ENCODE data around the gene ZNHIT3.

Gene ZNHIT3

DNA sequence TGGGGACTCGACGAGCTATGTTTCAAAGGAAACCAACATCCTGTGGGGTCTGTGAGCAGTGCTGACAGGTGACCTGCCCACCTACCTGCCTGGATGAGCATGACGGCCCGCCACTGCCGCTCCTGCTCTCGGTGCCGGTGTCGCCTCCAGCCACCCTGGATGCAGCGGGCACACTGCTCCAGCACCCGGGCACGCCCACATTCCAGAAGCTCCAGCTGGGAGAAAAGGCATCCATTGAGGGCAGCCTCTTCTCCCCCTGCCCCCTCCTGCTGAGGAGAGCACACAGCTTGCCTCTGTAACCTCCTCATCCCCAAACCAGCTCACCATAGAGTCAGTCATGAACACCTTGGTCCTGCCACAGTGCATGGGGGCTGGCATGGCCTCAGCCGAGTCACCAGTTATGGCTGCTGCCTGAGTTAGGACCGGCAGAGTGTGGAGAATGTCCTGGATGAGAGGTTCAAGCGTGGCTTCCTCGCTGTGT, 14.3 kb downstream of the ZNHIT3 start:
- TF ChIP-seq ZNF274 (IDR thresholded peaks at IDR 0.05; ENCODE audit: low read depth, low read length) (no peak), SUZ12 (IDR thresholded peaks at IDR 0.05; ENCODE audit: extremely low read depth, insufficient read depth, insufficient read length) (no peak), YY1 (IDR thresholded peaks at IDR 0.05; ENCODE audit: insufficient read depth, insufficient read length) (no peak)
- Histone ChIP-seq H3K4me3 (ENCODE audit: insufficient read length, low read depth) (no peak overlapping the region), H3K9ac (ENCODE audit: insufficient read length, low read depth) (no peak overlapping the region), H3K4me1 (ENCODE audit: insufficient read depth, insufficient read length) (peaks cover 3% of the 10 kb centered on the region), H3K9me3 (ENCODE audit: insufficient read depth, low read length) (no peaks in the 10 kb centered on the region), H3K36me3 (ENCODE audit: insufficient read depth, insufficient read length, low read length) (peaks cover 77% of the 10 kb centered on the region), H3K27me3 (ENCODE audit: insufficient read depth, insufficient read length) (no peaks in the 10 kb centered on the region)
- DNase-seq (ENCODE audit: low read depth, low spot score), result no peak

DNA sequence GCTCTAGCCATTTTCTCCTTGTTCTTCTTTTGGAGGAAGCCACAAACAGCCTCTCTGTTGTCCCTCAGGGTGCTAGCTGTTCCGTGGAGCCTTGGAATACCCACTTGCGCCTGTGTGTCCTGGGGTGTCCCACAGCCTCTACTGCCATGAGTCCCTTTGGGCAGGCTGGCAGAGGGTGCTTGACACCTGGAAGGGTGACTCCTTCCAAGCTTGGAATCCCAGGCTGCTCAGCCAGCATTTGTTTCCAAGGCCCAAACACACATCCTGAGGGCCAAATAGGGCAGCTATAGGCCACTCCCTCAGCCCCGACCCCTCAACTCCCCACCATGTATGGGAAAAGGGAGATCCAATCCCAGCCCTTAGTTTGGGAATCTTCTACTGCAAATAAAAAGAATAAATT, 14.9 kb downstream of the ZNHIT3 start:
- Histone ChIP-seq H3K27me3 (ENCODE audit: insufficient read depth, insufficient read length) (no peaks in the 10 kb centered on the region), H3K9me3 (ENCODE audit: insufficient read depth, low read length) (no peaks in the 10 kb centered on the region), H3K36me3 (ENCODE audit: insufficient read depth, insufficient read length, low read length) (peaks cover 78% of the 10 kb centered on the region), H3K9ac (ENCODE audit: insufficient read length, low read depth) (no peak overlapping the region), H3K4me3 (ENCODE audit: insufficient read length, low read depth) (no peak overlapping the region), H3K4me1 (ENCODE audit: insufficient read depth, insufficient read length) (peaks cover 3% of the 10 kb centered on the region)
- DNase-seq (ENCODE audit: low read depth, low spot score), result no peak
- no peak for TF ChIP-seq YY1 (IDR thresholded peaks at IDR 0.05; ENCODE audit: insufficient read depth, insufficient read length)
- TF ChIP-seq SUZ12 (IDR thresholded peaks at IDR 0.05; ENCODE audit: extremely low read depth, insufficient read depth, insufficient read length), result no peak
- no peak for TF ChIP-seq ZNF274 (IDR thresholded peaks at IDR 0.05; ENCODE audit: low read depth, low read length)

DNA sequence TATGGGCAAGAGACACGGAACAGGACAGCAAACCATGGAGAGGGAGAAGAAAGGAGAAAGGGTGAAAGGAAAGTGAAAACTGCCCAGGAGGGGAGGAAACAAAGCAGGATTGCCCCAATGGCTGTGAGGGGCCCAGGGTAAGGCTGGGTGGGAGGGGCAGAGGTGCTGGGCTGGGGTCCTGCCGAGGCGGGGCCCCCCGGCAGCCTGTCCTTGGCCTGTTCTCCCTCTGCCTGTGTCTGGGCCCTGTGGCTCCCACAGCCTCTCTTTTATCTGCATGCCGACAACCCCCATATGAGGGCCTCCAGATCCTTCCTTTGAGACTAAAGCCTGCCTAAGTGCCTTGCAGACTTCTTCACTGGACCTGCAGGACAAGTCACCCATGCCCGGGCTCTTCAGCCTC, 15.5 kb downstream of the ZNHIT3 start:
- H3K27me3 ChIP-seq (ENCODE audit: insufficient read depth, insufficient read length), result no peaks in the 10 kb centered on the region
- no peak for DNase-seq (ENCODE audit: low read depth, low spot score)
- H3K4me1 ChIP-seq (ENCODE audit: insufficient read depth, insufficient read length), result peaks cover 3% of the 10 kb centered on the region
- no peak overlapping the region for H3K4me3 ChIP-seq (ENCODE audit: insufficient read length, low read depth)
- no peak for TF ChIP-seq SUZ12 (IDR thresholded peaks at IDR 0.05; ENCODE audit: extremely low read depth, insufficient read depth, insufficient read length)
- TF ChIP-seq YY1 (IDR thresholded peaks at IDR 0.05; ENCODE audit: insufficient read depth, insufficient read length), result no peak
- no peak for TF ChIP-seq ZNF274 (IDR thresholded peaks at IDR 0.05; ENCODE audit: low read depth, low read length)
- H3K9me3 ChIP-seq (ENCODE audit: insufficient read depth, low read length), result no peaks in the 10 kb centered on the region
- peaks cover 84% of the 10 kb centered on the region for H3K36me3 ChIP-seq (ENCODE audit: insufficient read depth, insufficient read length, low read length)
- H3K9ac ChIP-seq (ENCODE audit: insufficient read length, low read depth), result no peak overlapping the region

DNA sequence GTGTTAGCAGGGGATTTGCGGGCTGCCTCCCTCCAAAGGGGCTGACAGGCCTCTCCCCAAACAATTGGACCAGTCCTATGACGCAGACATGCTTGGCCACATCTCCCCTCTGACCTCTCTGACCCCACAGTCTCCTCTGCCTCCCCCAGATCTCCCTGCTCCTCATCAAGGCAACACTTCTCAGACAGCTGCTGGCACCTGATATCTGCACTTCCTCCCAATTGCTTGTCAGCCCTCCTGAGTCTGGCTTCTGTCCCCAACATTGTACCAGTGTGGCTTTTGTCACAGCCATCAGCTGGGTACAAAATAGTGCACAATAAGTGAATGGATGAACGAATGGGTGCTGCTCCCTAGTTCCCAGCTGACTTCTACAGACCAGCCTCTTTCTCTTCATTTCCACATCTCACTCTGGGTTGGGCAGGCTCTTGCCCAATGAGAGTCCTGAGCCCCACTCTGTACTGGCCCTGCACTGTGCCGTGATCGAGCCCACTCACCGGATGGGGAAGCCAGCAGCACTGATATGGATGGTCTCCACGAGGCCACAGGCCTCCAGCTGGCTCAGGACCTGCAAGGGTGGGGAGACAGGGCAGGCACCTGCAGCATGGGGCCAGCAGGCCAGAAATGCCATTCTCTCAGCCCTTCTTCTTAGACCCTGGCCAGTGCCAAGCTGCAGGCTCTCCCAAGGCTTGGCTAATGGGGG, 17.1 kb downstream of the ZNHIT3 start:
- DNase-seq (ENCODE audit: low read depth, low spot score), result no peak
- Histone ChIP-seq H3K36me3 (ENCODE audit: insufficient read depth, insufficient read length, low read length) (peaks cover 85% of the 10 kb centered on the region), H3K9ac (ENCODE audit: insufficient read length, low read depth) (no peak overlapping the region), H3K27me3 (ENCODE audit: insufficient read depth, insufficient read length) (no peaks in the 10 kb centered on the region), H3K9me3 (ENCODE audit: insufficient read depth, low read length) (no peaks in the 10 kb centered on the region), H3K4me1 (ENCODE audit: insufficient read depth, insufficient read length) (peaks cover 3% of the 10 kb centered on the region), H3K4me3 (ENCODE audit: insufficient read length, low read depth) (no peak overlapping the region)
- TF ChIP-seq ZNF274 (IDR thresholded peaks at IDR 0.05; ENCODE audit: low read depth, low read length), result no peak
- TF ChIP-seq SUZ12 (IDR thresholded peaks at IDR 0.05; ENCODE audit: extremely low read depth, insufficient read depth, insufficient read length), result no peak
- no peak for TF ChIP-seq YY1 (IDR thresholded peaks at IDR 0.05; ENCODE audit: insufficient read depth, insufficient read length)

DNA sequence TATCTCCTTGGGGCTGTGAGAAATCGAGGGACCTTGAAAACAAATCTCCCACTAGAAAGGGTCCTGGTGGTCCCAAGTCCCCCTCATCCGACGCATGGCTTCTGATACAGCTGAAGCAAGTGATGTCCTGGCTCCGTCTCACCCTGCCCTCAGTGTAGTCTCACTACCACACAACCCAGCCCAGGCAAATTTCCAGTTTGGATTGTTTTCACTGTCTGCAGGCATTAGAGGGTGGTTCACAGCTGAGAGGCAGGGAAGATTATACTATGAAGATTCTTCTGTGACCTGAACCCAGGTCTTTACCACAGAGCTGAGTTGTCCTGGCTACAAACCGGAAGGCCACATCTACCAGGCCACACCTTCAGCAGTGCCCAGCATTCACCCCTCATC, 17.7 kb downstream of the ZNHIT3 start:
- Histone ChIP-seq H3K4me1 (ENCODE audit: insufficient read depth, insufficient read length) (peaks cover 3% of the 10 kb centered on the region), H3K9me3 (ENCODE audit: insufficient read depth, low read length) (no peaks in the 10 kb centered on the region), H3K36me3 (ENCODE audit: insufficient read depth, insufficient read length, low read length) (peaks cover 86% of the 10 kb centered on the region), H3K27me3 (ENCODE audit: insufficient read depth, insufficient read length) (no peaks in the 10 kb centered on the region), H3K4me3 (ENCODE audit: insufficient read length, low read depth) (no peak overlapping the region), H3K9ac (ENCODE audit: insufficient read length, low read depth) (no peak overlapping the region)
- TF ChIP-seq ZNF274 (IDR thresholded peaks at IDR 0.05; ENCODE audit: low read depth, low read length) (no peak), YY1 (IDR thresholded peaks at IDR 0.05; ENCODE audit: insufficient read depth, insufficient read length) (no peak), SUZ12 (IDR thresholded peaks at IDR 0.05; ENCODE audit: extremely low read depth, insufficient read depth, insufficient read length) (no peak)
- no peak for DNase-seq (ENCODE audit: low read depth, low spot score)

DNA sequence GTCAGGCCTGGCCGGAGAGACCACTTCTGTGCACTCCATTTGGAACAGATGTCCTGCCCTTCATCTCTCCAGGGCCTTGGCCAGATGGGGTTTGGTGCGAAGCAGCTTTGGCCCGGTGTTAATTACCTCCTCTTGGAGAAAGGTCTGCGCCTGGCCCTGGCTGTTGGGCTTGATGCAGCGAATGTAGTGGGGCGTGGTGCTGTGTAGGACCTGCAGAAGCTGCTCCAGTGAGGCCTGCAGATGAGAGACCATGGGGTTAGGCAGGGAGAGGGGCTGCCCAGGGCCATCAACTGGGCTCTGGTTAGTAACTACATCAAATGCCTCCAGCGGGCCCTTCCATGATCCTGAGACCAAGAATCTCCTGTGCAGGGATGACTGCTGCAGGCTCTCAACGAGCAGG, 18.7 kb downstream of the ZNHIT3 start:
- Histone ChIP-seq H3K36me3 (ENCODE audit: insufficient read depth, insufficient read length, low read length) (peaks cover 96% of the 10 kb centered on the region), H3K9ac (ENCODE audit: insufficient read length, low read depth) (no peak overlapping the region), H3K27me3 (ENCODE audit: insufficient read depth, insufficient read length) (no peaks in the 10 kb centered on the region), H3K4me1 (ENCODE audit: insufficient read depth, insufficient read length) (peaks cover 3% of the 10 kb centered on the region), H3K9me3 (ENCODE audit: insufficient read depth, low read length) (no peaks in the 10 kb centered on the region), H3K4me3 (ENCODE audit: insufficient read length, low read depth) (no peak overlapping the region)
- no peak for TF ChIP-seq ZNF274 (IDR thresholded peaks at IDR 0.05; ENCODE audit: low read depth, low read length)
- TF ChIP-seq SUZ12 (IDR thresholded peaks at IDR 0.05; ENCODE audit: extremely low read depth, insufficient read depth, insufficient read length), result no peak
- no peak for TF ChIP-seq YY1 (IDR thresholded peaks at IDR 0.05; ENCODE audit: insufficient read depth, insufficient read length)
- no peak for DNase-seq (ENCODE audit: low read depth, low spot score)

DNA sequence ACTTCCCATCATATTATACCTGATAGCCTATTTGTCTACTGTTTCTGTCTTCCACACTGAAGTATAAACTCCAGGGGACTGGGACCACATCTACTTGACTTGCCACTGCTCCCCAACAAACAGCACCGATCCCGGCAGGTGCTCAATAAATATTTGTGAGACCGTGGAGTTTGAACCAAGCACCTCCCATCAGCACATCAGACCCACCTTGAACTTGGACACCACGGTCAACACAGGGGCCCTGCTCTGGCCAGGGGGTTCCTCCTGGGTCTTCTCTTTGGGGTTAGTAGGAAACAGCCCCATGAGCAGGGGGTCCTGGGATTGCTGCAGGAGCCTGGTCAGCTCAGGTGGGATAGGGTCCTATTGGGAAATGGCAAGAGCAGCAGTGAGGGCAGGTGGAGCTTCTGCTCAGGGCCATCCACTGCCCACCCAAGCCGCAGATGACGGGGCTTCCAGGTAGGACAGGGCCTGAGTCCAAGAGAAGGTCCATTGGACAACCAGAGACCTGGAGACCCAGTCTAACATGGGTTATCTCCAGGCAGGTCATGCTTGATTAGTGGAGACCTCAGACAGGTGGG, 19.9 kb downstream of the ZNHIT3 start:
- DNase-seq (ENCODE audit: low read depth, low spot score), result no peak
- Histone ChIP-seq H3K4me3 (ENCODE audit: insufficient read length, low read depth) (no peak overlapping the region), H3K4me1 (ENCODE audit: insufficient read depth, insufficient read length) (no peaks in the 10 kb centered on the region), H3K9me3 (ENCODE audit: insufficient read depth, low read length) (no peaks in the 10 kb centered on the region), H3K36me3 (ENCODE audit: insufficient read depth, insufficient read length, low read length) (peaks cover 97% of the 10 kb centered on the region), H3K27me3 (ENCODE audit: insufficient read depth, insufficient read length) (no peaks in the 10 kb centered on the region), H3K9ac (ENCODE audit: insufficient read length, low read depth) (no peak overlapping the region)
- no peak for TF ChIP-seq YY1 (IDR thresholded peaks at IDR 0.05; ENCODE audit: insufficient read depth, insufficient read length)
- no peak for TF ChIP-seq SUZ12 (IDR thresholded peaks at IDR 0.05; ENCODE audit: extremely low read depth, insufficient read depth, insufficient read length)
- TF ChIP-seq ZNF274 (IDR thresholded peaks at IDR 0.05; ENCODE audit: low read depth, low read length), result no peak
